B cell (primary cell): Measurements from ENCODE around the gene CNGA3. TPM values are rescaled to one million over a fixed set of nuclear protein-coding genes. Genes with fewer than 3 reads are reported as not detected.
"Not testable (repeated sequence)": the region's sequence is repeated elsewhere in the genome, so short reads cannot be mapped to it uniquely, and the experiment has no call there.

Experiments used
- ATAC-seq: fragments of 200-7000 bp; cut with Tn5 transposase; one replicate; pipeline ENCODE4 v1.10.0; 2021; ENCODE audit warnings: low read depth, mild to moderate bottlenecking, moderate number of reproducible peaks, moderate library complexity
- CTCF ChIA-PET: fragments of 350-600 bp; sonication (Branson Sonifier 250); formaldehyde crosslinking; loops from one replicate; lab custom pipeline; 2021; ENCODE audit warnings: antibody characterized with exemption, inconsistent platforms; lab: Charles Lee
- POLR2A ChIA-PET: fragments of 350-600 bp; sonication (Branson Sonifier 250); formaldehyde crosslinking; loops from one replicate; lab custom pipeline; 2021; ENCODE audit warnings: antibody characterized with exemption; lab: Charles Lee
- DNase-seq: peaks from one replicate; pipeline ENCODE4 v3.0.0; 2013
- H2AFZ ChIP-seq: 2 replicates; pipeline ENCODE4 v1.6.1; 2012; ENCODE audit warnings: mild to moderate bottlenecking, low read depth, low read length; ENCODE audit not compliant: insufficient read depth, poor library complexity, severe bottlenecking
- H3K27ac ChIP-seq, 2 donors: 1 replicate in 1 of 2; 2 replicates in 1 of 2; pipeline ENCODE4 v1.5.1; 2012 to 2013; ENCODE audit warnings: low read length in 2 of 2, mild to moderate bottlenecking in 2 of 2, moderate library complexity in 1 of 2
- H3K27me3 ChIP-seq, 4 experiments: fragments of 200-600 bp in 1 of 4; sonication (generic) in 1 of 4; replicated peaks in 1 of 4; 1 replicate in 2 of 4; 2 replicates in 2 of 4; pipeline versions ENCODE4 v1.6.1 to v1.7.0; 2013 to 2016; ENCODE audit warnings: low read length in 3 of 4, mild to moderate bottlenecking in 2 of 4, mixed read lengths in 1 of 4, moderate library complexity in 1 of 4; ENCODE audit not compliant: insufficient read depth in 4 of 4, control insufficient read depth in 3 of 4; ENCODE audit errors: control extremely low read depth in 1 of 4
- H3K36me3 ChIP-seq, 2 experiments: replicated peaks in 1 of 2; 1 replicate in 1 of 2; 2 replicates in 1 of 2; pipeline versions ENCODE4 v1.6.1 to v1.7.1; 2013; ENCODE audit warnings: low read length in 1 of 2; ENCODE audit not compliant: insufficient read depth in 2 of 2, control insufficient read depth in 1 of 2; ENCODE audit errors: control extremely low read depth in 1 of 2, extremely low read depth in 1 of 2
- H3K4me1 ChIP-seq, 2 donors: fragments of 200-600 bp in 1 of 2; sonication (generic) in 1 of 2; 1 replicate in 1 of 2; 2 replicates in 1 of 2; pipeline versions ENCODE4 v1.5.1 to v1.6.1; 2013 to 2017; ENCODE audit warnings: low read length in 2 of 2; ENCODE audit not compliant: control insufficient read depth in 2 of 2, insufficient read depth in 2 of 2
- H3K4me2 ChIP-seq: replicated peaks from 2 replicates; pipeline ENCODE3; 2012; ENCODE audit warnings: mild to moderate bottlenecking, low read depth, low read length; ENCODE audit not compliant: poor library complexity, severe bottlenecking
- H3K4me3 ChIP-seq, 5 experiments: fragments of 200-600 bp in 1 of 5; sonication (generic) in 1 of 5; 1 replicate in 3 of 5; 2 replicates in 2 of 5; pipeline versions ENCODE4 v1.5.1 to v1.7.0; 2011 to 2016; ENCODE audit warnings: low read length in 4 of 5, mild to moderate bottlenecking in 4 of 5, low read depth in 2 of 5, control low read depth in 1 of 5, moderate library complexity in 1 of 5; ENCODE audit not compliant: insufficient read depth in 1 of 5; ENCODE audit errors: control extremely low read depth in 1 of 5, extremely low read depth in 1 of 5
- H3K79me2 ChIP-seq: fragments of 200-600 bp; sonication (generic); one replicate; pipeline ENCODE4 v1.6.0; 2016; ENCODE audit warnings: low read length; ENCODE audit not compliant: control insufficient read depth, insufficient read depth
- H3K9ac ChIP-seq: fragments of 200-600 bp; sonication (generic); 2 replicates; pipeline ENCODE4 v1.6.1; 2017; ENCODE audit warnings: mild to moderate bottlenecking, low read length, moderate library complexity
- H3K9me3 ChIP-seq, 3 donors: one replicate each; pipeline versions ENCODE4 v1.6.1 to v1.7.1; 2013; ENCODE audit warnings: low read length in 2 of 3; ENCODE audit not compliant: control insufficient read depth in 2 of 3, insufficient read depth in 1 of 3; ENCODE audit errors: control extremely low read depth in 1 of 3
- H4K20me1 ChIP-seq: 2 replicates; pipeline ENCODE4 v1.6.0; 2012; ENCODE audit warnings: mild to moderate bottlenecking, low read length; ENCODE audit not compliant: insufficient read depth, control insufficient read depth, poor library complexity, severe bottlenecking
- H3K27ac Mint-ChIP-seq: one replicate; pipeline ENCODE4 v1.8.0; 2021; ENCODE audit warnings: mixed read lengths
- H3K27me3 Mint-ChIP-seq: one replicate; pipeline ENCODE4 v1.8.0; 2021; ENCODE audit warnings: mixed read lengths
- H3K4me1 Mint-ChIP-seq: one replicate; pipeline ENCODE4 v1.8.0; 2021; ENCODE audit warnings: mixed read lengths
- H3K4me3 Mint-ChIP-seq: one replicate; pipeline ENCODE4 v1.8.0; 2021; ENCODE audit warnings: mixed read lengths
- H3K9me3 Mint-ChIP-seq: one replicate; pipeline ENCODE4 v1.8.0; 2022; ENCODE audit warnings: mixed read lengths; ENCODE audit not compliant: insufficient read depth
- EZH2 ChIP-seq: IDR thresholded peaks from 2 replicates; pipeline ENCODE4 v1.6.1; 2012; ENCODE audit warnings: borderline replicate concordance, low read depth, mild to moderate bottlenecking, moderate library complexity, low read length; ENCODE audit not compliant: insufficient read depth, poor library complexity, severe bottlenecking
- WGBS: methylation state at CpG from one replicate; pipeline ENCODE4 v1.1.5; 2013; ENCODE audit warnings: missing lambda C conversion rate; ENCODE audit not compliant: insufficient coverage; 5-methylcytosine and 5-hydroxymethylcytosine counted together
- intact Hi-C: fragments of 100-400 bp; cut with micrococcal nuclease; formaldehyde crosslinking; loops from one replicate; pipeline ENCODE4 v1.10.0; 2022
- polyA plus RNA-seq: library from polyadenylated mRNA; depleted of rRNA; stranded (reverse); fragments of >200 nt; gene quantifications from 2 replicates; pipeline ENCODE4 v1.2.3, GENCODE V29; 2012
- total RNA-seq, 2 donors: library from RNA; stranded (reverse); fragments of 120-200 nt in 1 of 2; gene quantifications; 1 replicate in 1 of 2; 2 replicates in 1 of 2; pipeline versions ENCODE4 v1.2.3 to v1.2.4, GENCODE V29; 2013 to 2022
- TF ChIP-seq, protein P1 (sequence below): fragments of 200-600 bp; IDR thresholded peaks from one replicate; pipeline ENCODE4 v1.8.0; 2022; ENCODE audit warnings: antibody characterized with exemption, mild to moderate bottlenecking

The CNGA3 gene
- total and polyA plus RNA-seq, 2 donors (not counting 1 experiment from before 2014, with no cell fraction given), result not detected

DNA sequence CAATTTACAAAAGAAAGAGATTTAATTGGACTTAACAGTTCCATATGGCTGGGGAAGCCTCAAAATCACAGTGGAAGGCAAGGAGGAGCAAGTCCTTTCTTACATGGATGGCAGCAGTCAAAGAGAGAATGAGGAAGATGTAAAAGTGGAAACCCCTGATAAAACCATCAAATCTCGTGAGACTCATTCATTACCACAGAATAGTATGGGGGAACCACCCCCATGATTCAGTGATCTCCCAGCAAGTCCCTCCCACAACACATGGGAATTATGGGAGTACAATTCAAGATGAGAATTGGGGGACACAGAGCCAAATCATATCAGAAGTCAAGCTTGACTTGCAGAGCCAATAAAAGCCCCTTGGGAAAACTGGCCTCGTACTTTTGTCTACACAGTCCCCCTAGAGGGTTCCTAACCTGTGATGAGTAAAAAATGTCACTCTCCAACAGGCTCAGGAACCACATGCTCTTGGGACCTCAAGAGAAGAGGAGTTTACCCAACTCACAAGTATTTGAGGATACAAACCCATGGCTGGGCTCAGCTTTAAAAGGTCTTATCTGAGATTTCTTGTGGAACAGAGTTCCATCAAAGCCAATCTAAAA lies 87.2 kb downstream of the CNGA3 start:
- no peak for DNase-seq
- H3K9ac ChIP-seq, result no peak overlapping the region
- H2AFZ ChIP-seq, result no peak overlapping the region
- TF ChIP-seq, protein P1, sequence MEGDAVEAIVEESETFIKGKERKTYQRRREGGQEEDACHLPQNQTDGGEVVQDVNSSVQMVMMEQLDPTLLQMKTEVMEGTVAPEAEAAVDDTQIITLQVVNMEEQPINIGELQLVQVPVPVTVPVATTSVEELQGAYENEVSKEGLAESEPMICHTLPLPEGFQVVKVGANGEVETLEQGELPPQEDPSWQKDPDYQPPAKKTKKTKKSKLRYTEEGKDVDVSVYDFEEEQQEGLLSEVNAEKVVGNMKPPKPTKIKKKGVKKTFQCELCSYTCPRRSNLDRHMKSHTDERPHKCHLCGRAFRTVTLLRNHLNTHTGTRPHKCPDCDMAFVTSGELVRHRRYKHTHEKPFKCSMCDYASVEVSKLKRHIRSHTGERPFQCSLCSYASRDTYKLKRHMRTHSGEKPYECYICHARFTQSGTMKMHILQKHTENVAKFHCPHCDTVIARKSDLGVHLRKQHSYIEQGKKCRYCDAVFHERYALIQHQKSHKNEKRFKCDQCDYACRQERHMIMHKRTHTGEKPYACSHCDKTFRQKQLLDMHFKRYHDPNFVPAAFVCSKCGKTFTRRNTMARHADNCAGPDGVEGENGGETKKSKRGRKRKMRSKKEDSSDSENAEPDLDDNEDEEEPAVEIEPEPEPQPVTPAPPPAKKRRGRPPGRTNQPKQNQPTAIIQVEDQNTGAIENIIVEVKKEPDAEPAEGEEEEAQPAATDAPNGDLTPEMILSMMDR, result no peak
- H3K27ac ChIP-seq, result no peak overlapping the region
- H3K36me3 ChIP-seq, result no peaks in the 10 kb centered on the region
- Mint-ChIP-seq H3K4me3 (no peak overlapping the region), H3K9me3 (peaks cover 6% of the 10 kb centered on the region), H3K4me1 (no peaks in the 10 kb centered on the region), H3K27ac (no peak overlapping the region), H3K27me3 (peaks cover 7% of the 10 kb centered on the region)
- ChIA-PET CTCF (no interaction called here), POLR2A (interaction anchor here (0.6 kb wide), 1 partner anchor 19 kb away, joined by 4 read pairs; no protein-coding TSS in a partner anchor)
- H3K4me2 ChIP-seq, result no peak overlapping the region
- peaks cover 0 to 9% (median 5%) of the 10 kb centered on the region in 3 donors for H3K9me3 ChIP-seq
- no CpG with 5 or more reads among the region's 2 CpGs for WGBS
- no peak for ATAC-seq
- no peaks in the 10 kb centered on the region for H4K20me1 ChIP-seq
- no peaks in the 10 kb centered on the region for H3K4me1 ChIP-seq
- H3K4me3 ChIP-seq, result no peak overlapping the region
- H3K27me3 ChIP-seq, result peaks cover 0 to 9% (median 0%) of the 10 kb centered on the region in 4 experiments
- intact Hi-C loops, result no loop called here
- H3K79me2 ChIP-seq, result no peaks in the 10 kb centered on the region

DNA sequence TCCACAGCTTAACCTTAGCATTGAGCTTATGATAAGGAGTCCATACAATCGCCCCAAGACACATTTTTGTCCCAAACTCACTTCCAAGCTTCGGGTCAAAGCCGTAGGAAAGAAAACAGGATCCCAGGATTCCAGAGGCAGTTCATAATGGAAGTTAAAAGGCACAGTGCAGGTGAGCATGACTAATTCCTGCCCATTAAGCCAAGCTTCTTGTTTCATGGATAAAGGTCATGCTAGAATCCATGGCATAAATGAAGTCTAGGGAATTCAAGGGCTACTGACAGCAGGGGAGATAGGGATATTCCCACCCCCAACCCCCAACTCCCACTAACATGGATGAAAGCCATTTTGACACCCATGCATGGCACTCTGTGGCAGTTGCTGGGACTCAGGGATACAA lies 88.2 kb downstream of the CNGA3 start:
- no peak overlapping the region for H2AFZ ChIP-seq
- no peak overlapping the region for H3K27ac ChIP-seq
- ATAC-seq, result no peak
- H3K79me2 ChIP-seq, result no peaks in the 10 kb centered on the region
- peaks cover 14% of the 10 kb centered on the region for H3K9me3 Mint-ChIP-seq
- no peak overlapping the region for H3K4me3 Mint-ChIP-seq
- no peak overlapping the region for H3K4me3 ChIP-seq
- ChIA-PET POLR2A (no interaction called here), CTCF (no interaction called here)
- H3K27ac Mint-ChIP-seq, result no peak overlapping the region
- no peak overlapping the region for H3K4me2 ChIP-seq
- H3K36me3 ChIP-seq, result no peaks in the 10 kb centered on the region
- H3K4me1 Mint-ChIP-seq, result no peaks in the 10 kb centered on the region
- intact Hi-C loops, result no loop called here
- H3K9me3 ChIP-seq, result peaks cover 0 to 18% (median 8%) of the 10 kb centered on the region in 3 donors
- peaks cover 4% of the 10 kb centered on the region for H3K27me3 Mint-ChIP-seq
- TF ChIP-seq, protein P1, result no peak
- no peak for TF ChIP-seq EZH2
- peaks cover 0 to 6% (median 0%) of the 10 kb centered on the region in 4 experiments for H3K27me3 ChIP-seq
- H4K20me1 ChIP-seq, result no peaks in the 10 kb centered on the region
- no peak for DNase-seq
- no peaks in the 10 kb centered on the region for H3K4me1 ChIP-seq
- no peak overlapping the region for H3K9ac ChIP-seq
- WGBS, result no CpG with 5 or more reads among the region's 3 CpGs

DNA sequence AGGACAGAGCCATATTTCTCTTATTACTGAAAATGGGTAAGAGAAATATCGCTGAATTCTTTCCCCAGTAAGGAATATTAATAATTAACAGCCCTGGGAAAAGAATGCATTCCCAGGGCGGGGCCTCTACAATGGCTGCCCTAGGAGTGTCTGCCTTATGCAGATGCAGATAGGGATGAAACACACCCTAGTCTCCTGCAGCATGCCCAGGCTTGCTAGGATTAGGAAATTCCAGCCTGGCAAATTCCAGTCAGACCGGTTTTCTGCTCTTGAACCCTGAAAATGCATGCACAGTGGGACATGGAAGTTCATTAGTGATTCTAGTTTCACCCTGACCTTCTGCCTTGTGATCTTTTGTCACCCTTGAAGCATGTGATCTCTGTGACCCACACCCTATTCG lies 89.4 kb downstream of the CNGA3 start:
- H3K27me3 Mint-ChIP-seq, CTCF ChIA-PET, intact Hi-C loops: not testable (repeated sequence)

More for the DNA sequence above, 89.4 kb downstream of the CNGA3 start:
- H3K27ac ChIP-seq, H2AFZ ChIP-seq, H3K9ac ChIP-seq, ATAC-seq, H3K36me3 ChIP-seq, H3K79me2 ChIP-seq, H3K4me3 ChIP-seq, H3K27ac Mint-ChIP-seq, H3K27me3 ChIP-seq, H4K20me1 ChIP-seq, POLR2A ChIA-PET, H3K4me2 ChIP-seq, H3K4me3 Mint-ChIP-seq, DNase-seq, H3K4me1 ChIP-seq, H3K4me1 Mint-ChIP-seq: not testable (repeated sequence)
- 90% methylated on average over 2 of the region's 4 CpGs for WGBS
- peaks cover 18% of the 10 kb centered on the region for H3K9me3 Mint-ChIP-seq
- peaks cover 8 to 26% (median 10%) of the 10 kb centered on the region in 3 donors for H3K9me3 ChIP-seq
